H1 (cell line): Measurements from ENCODE around the gene KCNQ2. TPM values are rescaled to one million over a fixed set of nuclear protein-coding genes. Genes with fewer than 3 reads are reported as not detected.

Source experiments
- CBX5 ChIP-seq: fragments of 300-800, 300-1000 bp; sonication (generic); IDR thresholded peaks from 2 replicates; pipeline ENCODE4 v1.7.1; 2016; ENCODE audit warnings: antibody characterized with exemption, low read length, low read depth
- SIN3A ChIP-seq, 2 experiments: IDR thresholded peaks in 1 of 2; conservative IDR thresholded peaks in 1 of 2; 2 replicates each; pipeline ENCODE4 v1.6.1; 2011 to 2012; ENCODE audit warnings: low read length in 2 of 2, improper control_type of control experiment in 1 of 2, low read depth in 1 of 2, mild to moderate bottlenecking in 1 of 2
- polyA plus RNA-seq, 7 experiments: library from polyadenylated mRNA; depleted of rRNA in 3 of 7; stranded (reverse) in 5 of 7; unstranded in 2 of 7; fragments of >200 nt in 5 of 7; fragments of 200-250 nt in 2 of 7; gene quantifications; 1 replicate in 5 of 7; 2 replicates in 1 of 7; 4 replicates in 1 of 7; pipeline versions ENCODE4 v1.2.1 to v1.2.3, GENCODE V29; 2011 to 2013; ENCODE audit warnings: missing spikeins in 2 of 7, mixed read lengths in 2 of 7
- total RNA-seq: library from RNA; stranded (reverse); fragmentation: NEBNext Ultra II Directional; extraction: Animal tissue kit (Norgen Biotek cat#: 25700); gene quantifications from 2 replicates; pipeline ENCODE4 v1.2.1, GENCODE V29; 2021

Gene KCNQ2
- total and polyA plus RNA-seq, 2 of the 8 experiments (the other 6 are each of a cell fraction or from before 2014, with no cell fraction given) = 82.6 to 243 TPM

DNA sequence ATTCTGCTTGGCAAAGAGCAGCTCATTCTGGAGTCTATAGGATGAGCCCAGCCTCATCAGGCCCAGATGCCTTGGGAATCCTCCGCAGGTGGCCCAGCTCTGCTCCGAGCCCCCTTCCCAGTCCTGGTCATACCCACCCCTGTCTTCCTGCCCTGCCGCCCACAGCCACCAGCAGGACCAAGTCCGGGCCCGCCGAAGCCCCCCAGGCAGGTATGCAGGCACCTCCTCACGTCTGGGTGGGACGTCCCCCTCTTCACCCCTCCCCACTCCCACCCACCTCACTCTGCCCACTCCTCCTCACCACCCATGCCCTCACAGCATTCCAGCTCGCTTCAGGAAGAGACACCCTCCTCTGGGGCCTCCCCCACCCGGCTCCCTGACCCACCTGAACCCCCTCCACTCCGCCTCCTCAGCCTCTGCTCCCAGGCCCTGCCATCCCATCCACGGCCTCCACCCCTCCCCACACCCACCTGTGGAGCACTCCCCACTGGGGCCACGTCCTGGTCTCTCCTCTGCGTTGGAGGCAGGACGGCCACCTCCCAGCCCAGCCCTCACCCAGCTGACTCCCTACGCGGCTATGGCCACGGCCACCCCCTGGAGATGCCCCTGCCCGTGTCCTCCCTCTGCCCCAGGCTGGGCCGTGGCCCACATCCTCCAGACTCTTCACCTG, 43.4 kb downstream of the KCNQ2 start (continued):
- TF ChIP-seq CBX5 (no peak), SIN3A (conservative IDR thresholded peaks at IDR 0.05 in 1 of 2, IDR thresholded peaks at IDR 0.05 in 1 of 2; ENCODE audit: low read depth in 1 of 2, low read length in 2 of 2) (no peak)
